H1 (cell line): ENCODE measurements around the gene FRMPD4. TPM values are rescaled to one million over a fixed set of nuclear protein-coding genes. Genes with fewer than 3 reads are reported as not detected.

Experiments used
- CTCF ChIA-PET: fragments of 300-600 bp; sonication (Branson Sonifier 250); formaldehyde crosslinking; loops from one replicate; lab custom pipeline; 2021; ENCODE audit not compliant: partially characterized antibody; lab: Charles Lee
- POLR2A ChIA-PET: fragments of 300-600 bp; sonication (Branson Sonifier 250); formaldehyde crosslinking; loops from one replicate; lab custom pipeline; 2021; ENCODE audit warnings: inconsistent platforms; ENCODE audit not compliant: partially characterized antibody; lab: Charles Lee
- DNase-seq, 2 experiments: peaks; one replicate each; pipeline versions ENCODE4 v3.0.0 to v3.0.0-alpha.2; 2010 to 2022; ENCODE audit warnings: low spot score in 2 of 2, low read depth in 1 of 2, mixed read lengths in 1 of 2
- FAIRE-seq: peaks from 2 replicates; lab custom pipeline; 2011; peaks lifted over from hg19 to GRCh38; lab: Jason Lieb, UNC
- H2AFZ ChIP-seq: 2 replicates; pipeline ENCODE4 v1.8.1; 2012; ENCODE audit warnings: low read length, inconsistent platforms
- H2AK5ac ChIP-seq: 2 replicates; pipeline ENCODE4 v1.6.1; 2013; ENCODE audit warnings: low read depth, low read length
- H2BK120ac ChIP-seq: replicated peaks from 2 replicates; pipeline ENCODE3; 2013; ENCODE audit warnings: low read depth, low read length, inconsistent platforms
- H2BK12ac ChIP-seq: 2 replicates; pipeline ENCODE4 v1.6.1; 2013; ENCODE audit warnings: low read depth, low read length
- H2BK15ac ChIP-seq: 2 replicates; pipeline ENCODE4 v1.6.1; 2013; ENCODE audit warnings: low read length
- H2BK20ac ChIP-seq: 2 replicates; pipeline ENCODE4 v1.6.1; 2013; ENCODE audit warnings: low read length
- H2BK5ac ChIP-seq: 2 replicates; pipeline ENCODE4 v1.6.1; 2013; ENCODE audit warnings: low read depth, low read length
- H3K14ac ChIP-seq: 2 replicates; pipeline ENCODE4 v1.6.1; 2013; ENCODE audit warnings: inconsistent platforms; ENCODE audit not compliant: insufficient read length
- H3K18ac ChIP-seq: 2 replicates; pipeline ENCODE4 v1.6.1; 2013; ENCODE audit warnings: low read length; ENCODE audit errors: extremely low read depth
- H3K23ac ChIP-seq: 2 replicates; pipeline ENCODE4 v1.6.1; 2013; ENCODE audit warnings: inconsistent platforms; ENCODE audit not compliant: insufficient read length
- H3K23me2 ChIP-seq: 2 replicates; pipeline ENCODE4 v1.6.1; 2013; ENCODE audit warnings: low read depth, low read length
- H3K27ac ChIP-seq: 2 replicates; pipeline ENCODE4 v1.6.1; 2011; ENCODE audit warnings: low read depth, low read length, inconsistent platforms
- H3K27me3 ChIP-seq, 4 experiments: replicated peaks in 1 of 4; 1 replicate in 1 of 4; 2 replicates in 3 of 4; pipeline versions ENCODE4 v1.6.1 to v1.8.1; 2011 to 2013; ENCODE audit warnings: low read length in 3 of 4, mild to moderate bottlenecking in 3 of 4, inconsistent platforms in 2 of 4, mixed read lengths in 2 of 4, moderate library complexity in 1 of 4; ENCODE audit not compliant: control insufficient read depth in 3 of 4, insufficient read depth in 3 of 4; ENCODE audit errors: extremely low read depth in 1 of 4
- H3K36me3 ChIP-seq, 4 experiments: 2 replicates each; pipeline versions ENCODE4 v1.6.1 to v1.8.1; 2011 to 2013; ENCODE audit warnings: mild to moderate bottlenecking in 4 of 4, low read length in 3 of 4, moderate library complexity in 2 of 4, control low read depth in 1 of 4, inconsistent platforms in 1 of 4; ENCODE audit not compliant: insufficient read depth in 4 of 4, control insufficient read depth in 2 of 4
- H3K4ac ChIP-seq: replicated peaks from 2 replicates; pipeline ENCODE3; 2013; ENCODE audit warnings: low read length, low read depth, mixed read lengths, inconsistent platforms; ENCODE audit not compliant: insufficient read length
- H3K4me1 ChIP-seq, 4 experiments: replicated peaks in 1 of 4; 1 replicate in 1 of 4; 2 replicates in 3 of 4; pipeline versions ENCODE4 v1.6.1 to v1.8.1; 2011 to 2013; ENCODE audit warnings: low read length in 3 of 4, inconsistent platforms in 2 of 4, mixed read lengths in 1 of 4; ENCODE audit not compliant: insufficient read depth in 4 of 4, control insufficient read depth in 3 of 4
- H3K4me2 ChIP-seq, 2 experiments: 2 replicates each; pipeline versions ENCODE4 v1.6.1 to v1.8.1; 2011 to 2013; ENCODE audit warnings: low read depth in 2 of 2, low read length in 2 of 2, control low read depth in 1 of 2, inconsistent platforms in 1 of 2, mild to moderate bottlenecking in 1 of 2; ENCODE audit not compliant: insufficient read depth in 1 of 2
- H3K4me3 ChIP-seq, 4 experiments: fragments of 200-600, 300-600 bp in 1 of 4; sonication (generic), shearing (Covaris generic), sonication (Bioruptor Twin) in 1 of 4; 2 replicates each; pipeline versions ENCODE4 v1.5.1 to v1.8.1; 2011 to 2016; ENCODE audit warnings: low read length in 4 of 4, low read depth in 3 of 4, control low read depth in 2 of 4, inconsistent platforms in 2 of 4, mild to moderate bottlenecking in 2 of 4, mixed read lengths in 1 of 4, moderate library complexity in 1 of 4; ENCODE audit not compliant: insufficient read depth in 2 of 4; ENCODE audit errors: extremely low read depth in 1 of 4
- H3K56ac ChIP-seq: replicated peaks from 2 replicates; pipeline ENCODE3; 2013; ENCODE audit warnings: low read depth, mild to moderate bottlenecking, mixed read lengths, low read length, inconsistent platforms; ENCODE audit not compliant: insufficient read length
- H3K79me1 ChIP-seq: 2 replicates; pipeline ENCODE4 v1.6.1; 2013; ENCODE audit warnings: low read depth, low read length, control low read depth
- H3K79me2 ChIP-seq, 2 experiments: 2 replicates each; pipeline versions ENCODE4 v1.6.1 to v1.8.1; 2012 to 2013; ENCODE audit warnings: low read length in 2 of 2, mild to moderate bottlenecking in 2 of 2, inconsistent platforms in 1 of 2; ENCODE audit not compliant: insufficient read depth in 2 of 2, control insufficient read depth in 1 of 2
- H3K9ac ChIP-seq, 4 experiments: replicated peaks in 1 of 4; 1 replicate in 1 of 4; 2 replicates in 3 of 4; pipeline versions ENCODE4 v1.6.1 to v1.8.1; 2011 to 2013; ENCODE audit warnings: low read depth in 3 of 4, low read length in 3 of 4, control low read depth in 2 of 4, mild to moderate bottlenecking in 2 of 4, moderate library complexity in 2 of 4, inconsistent platforms in 1 of 4; ENCODE audit errors: extremely low read depth in 1 of 4
- H3K9me3 ChIP-seq, 2 experiments: 2 replicates each; pipeline versions ENCODE4 v1.6.1 to v1.8.1; 2012 to 2013; ENCODE audit warnings: mild to moderate bottlenecking in 2 of 2, moderate library complexity in 2 of 2, control low read depth in 1 of 2, inconsistent platforms in 1 of 2, low read depth in 1 of 2, low read length in 1 of 2, mixed read lengths in 1 of 2; ENCODE audit not compliant: insufficient read depth in 2 of 2
- H4K20me1 ChIP-seq, 2 experiments: replicated peaks in 1 of 2; 2 replicates each; pipeline versions ENCODE3 to v1.8.1; 2011 to 2013; ENCODE audit warnings: inconsistent platforms in 2 of 2, low read length in 2 of 2, mild to moderate bottlenecking in 1 of 2; ENCODE audit not compliant: insufficient read depth in 2 of 2, control insufficient read depth in 1 of 2
- H4K5ac ChIP-seq: 2 replicates; pipeline ENCODE4 v1.6.1; 2013; ENCODE audit warnings: low read length, low read depth, mixed read lengths, inconsistent platforms; ENCODE audit not compliant: insufficient read length
- H4K8ac ChIP-seq: 2 replicates; pipeline ENCODE4 v1.8.0; 2013; ENCODE audit warnings: mild to moderate bottlenecking, moderate library complexity, low read length, inconsistent platforms; ENCODE audit not compliant: insufficient read depth; ENCODE audit errors: extremely low read depth
- H4K91ac ChIP-seq: replicated peaks from 2 replicates; pipeline ENCODE3; 2013; ENCODE audit warnings: low read length, mixed read lengths, inconsistent platforms; ENCODE audit not compliant: insufficient read length
- ASH2L ChIP-seq: fragments of 200-600, 300-600 bp; sonication (generic); IDR thresholded peaks from one replicate; pipeline ENCODE4 v1.7.1; 2017; ENCODE audit warnings: low read length
- BRCA1 ChIP-seq: IDR thresholded peaks from 2 replicates; pipeline ENCODE4 v1.6.1; 2012; ENCODE audit warnings: low read depth, low read length, improper control_type of control experiment
- JUN ChIP-seq: IDR thresholded peaks from 2 replicates; pipeline ENCODE4 v1.6.1; 2011; ENCODE audit warnings: low read depth, mild to moderate bottlenecking, improper control_type of control experiment, low read length
- JUND ChIP-seq: IDR thresholded peaks from 2 replicates; pipeline ENCODE4 v1.6.1; 2011; ENCODE audit warnings: mild to moderate bottlenecking, improper control_type of control experiment, low read length
- NANOG ChIP-seq: IDR thresholded peaks from 2 replicates; pipeline ENCODE4 v1.6.1; 2011; ENCODE audit warnings: low read length, low read depth, mild to moderate bottlenecking, inconsistent platforms; ENCODE audit not compliant: insufficient read depth, poor library complexity, severe bottlenecking
- PHF8 ChIP-seq: fragments of 200-600 bp; sonication (generic); conservative IDR thresholded peaks from 2 replicates; pipeline ENCODE4 v1.7.1; 2012; ENCODE audit warnings: low read depth, mild to moderate bottlenecking, inconsistent platforms, low read length, moderate library complexity
- RAD21 ChIP-seq, 2 experiments: IDR thresholded peaks in 1 of 2; conservative IDR thresholded peaks in 1 of 2; 2 replicates each; pipeline ENCODE4 v1.6.1; 2011; ENCODE audit warnings: low read depth in 2 of 2, low read length in 2 of 2, improper control_type of control experiment in 1 of 2, inconsistent platforms in 1 of 2, mild to moderate bottlenecking in 1 of 2, moderate library complexity in 1 of 2
- RXRA ChIP-seq: IDR thresholded peaks from 2 replicates; pipeline ENCODE4 v1.6.1; 2011; ENCODE audit warnings: low read depth, mild to moderate bottlenecking, low read length, moderate library complexity; ENCODE audit not compliant: insufficient read depth
- SIRT6 ChIP-seq: IDR thresholded peaks from one replicate; pipeline ENCODE4 v1.7.1; 2012; ENCODE audit warnings: low read length, inconsistent platforms
- SP1 ChIP-seq: IDR thresholded peaks from 2 replicates; pipeline ENCODE4 v1.6.1; 2011; ENCODE audit warnings: low read depth, low read length
- TAF1 ChIP-seq: IDR thresholded peaks from 2 replicates; pipeline ENCODE4 v1.6.1; 2011; ENCODE audit warnings: mild to moderate bottlenecking, low read depth, low read length
- TAF7 ChIP-seq: optimal IDR thresholded peaks from 2 replicates; pipeline ENCODE3; 2011; ENCODE audit warnings: low read depth, mild to moderate bottlenecking, inconsistent platforms, low read length, moderate library complexity, borderline replicate concordance
- YY1 ChIP-seq: IDR thresholded peaks from 2 replicates; pipeline ENCODE4 v1.6.1; 2011; ENCODE audit warnings: low read depth, mild to moderate bottlenecking, low read length
- WGBS, 2 experiments: shearing (Covaris generic) in 1 of 2; methylation state at CpG; one replicate each; pipeline versions ENCODE4 v1.1.6 to v1.1.7; 2013 to 2015; ENCODE audit warnings: low lambda C conversion rate in 2 of 2, mixed read lengths in 2 of 2, inconsistent platforms in 1 of 2, low coverage in 1 of 2, missing lambda C conversion rate in 1 of 2; ENCODE audit not compliant: insufficient replicate concordance in 2 of 2, insufficient coverage in 1 of 2, insufficient read length in 1 of 2; ENCODE audit errors: extremely low coverage in 1 of 2, missing lambda C conversion rate in 1 of 2; 5-methylcytosine and 5-hydroxymethylcytosine counted together
- polyA plus RNA-seq, 7 experiments: library from polyadenylated mRNA; depleted of rRNA in 3 of 7; stranded (reverse) in 5 of 7; unstranded in 2 of 7; fragments of >200 nt in 5 of 7; fragments of 200-250 nt in 2 of 7; gene quantifications; 1 replicate in 5 of 7; 2 replicates in 1 of 7; 4 replicates in 1 of 7; pipeline versions ENCODE4 v1.2.1 to v1.2.3, GENCODE V29; 2011 to 2013; ENCODE audit warnings: missing spikeins in 2 of 7, mixed read lengths in 2 of 7
- total RNA-seq: library from RNA; stranded (reverse); fragmentation: NEBNext Ultra II Directional; extraction: Animal tissue kit (Norgen Biotek cat#: 25700); gene quantifications from 2 replicates; pipeline ENCODE4 v1.2.1, GENCODE V29; 2021
- TF ChIP-seq, protein P1 (sequence below): IDR thresholded peaks from 2 replicates; pipeline ENCODE4 v1.6.1; 2012; ENCODE audit warnings: inconsistent platforms

The FRMPD4 gene
- total and polyA plus RNA-seq, 2 of the 8 experiments (the other 6 are each of a cell fraction or from before 2014, with no cell fraction given), result 0.02 to 0.37 TPM

DNA sequence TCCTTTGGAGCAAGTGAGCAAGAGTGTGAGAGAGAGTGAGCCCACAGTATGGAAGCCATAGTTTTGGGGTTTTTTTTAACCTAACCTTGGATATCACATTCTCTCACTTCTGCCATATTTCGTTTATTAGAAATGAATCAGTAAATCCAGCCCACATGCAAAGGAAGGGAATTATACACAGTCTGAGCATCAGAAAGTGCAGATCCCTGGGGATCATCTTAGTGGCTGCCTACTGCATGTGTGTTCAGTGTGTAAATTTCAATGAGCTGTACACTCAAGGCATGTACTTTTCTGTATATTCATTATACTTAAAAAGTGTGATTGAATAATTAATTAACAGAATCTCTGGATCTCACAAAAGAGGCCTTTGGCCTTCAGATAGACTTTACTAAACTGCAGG, 519.2 kb downstream of the FRMPD4 start:
- H4K5ac ChIP-seq, result no peak overlapping the region

More for the DNA sequence above, 519.2 kb downstream of the FRMPD4 start:
- H3K4me1 ChIP-seq, result no peaks in the 10 kb centered on the region
- FAIRE-seq, result no peak
- CTCF ChIA-PET, result no interaction called here
- H4K8ac ChIP-seq, result no peak overlapping the region
- H2BK120ac ChIP-seq, result no peak overlapping the region
- no peak overlapping the region for H3K4me3 ChIP-seq
- no peaks in the 10 kb centered on the region for H3K27me3 ChIP-seq
- H3K79me1 ChIP-seq, result no peaks in the 10 kb centered on the region
- no peaks in the 10 kb centered on the region for H3K79me2 ChIP-seq
- H3K18ac ChIP-seq, result no peak overlapping the region
- no CpG with 5 or more reads among the region's 1 CpG for WGBS, 2 experiments
- no peak overlapping the region for H2BK5ac ChIP-seq
- H3K56ac ChIP-seq, result no peak overlapping the region
- H3K9ac ChIP-seq, result no peak overlapping the region
- H3K36me3 ChIP-seq, result no peaks in the 10 kb centered on the region
- no peak overlapping the region for H2AFZ ChIP-seq
- no peak overlapping the region for H4K91ac ChIP-seq
- POLR2A ChIA-PET, result no interaction called here
- H3K23ac ChIP-seq, result no peak overlapping the region
- H2BK20ac ChIP-seq, result no peak overlapping the region
- no peak overlapping the region for H3K4me2 ChIP-seq
- no peaks in the 10 kb centered on the region for H3K23me2 ChIP-seq
- H2BK12ac ChIP-seq, result no peak overlapping the region
- TF ChIP-seq SP1, result no peak
- TF ChIP-seq, protein P1, sequence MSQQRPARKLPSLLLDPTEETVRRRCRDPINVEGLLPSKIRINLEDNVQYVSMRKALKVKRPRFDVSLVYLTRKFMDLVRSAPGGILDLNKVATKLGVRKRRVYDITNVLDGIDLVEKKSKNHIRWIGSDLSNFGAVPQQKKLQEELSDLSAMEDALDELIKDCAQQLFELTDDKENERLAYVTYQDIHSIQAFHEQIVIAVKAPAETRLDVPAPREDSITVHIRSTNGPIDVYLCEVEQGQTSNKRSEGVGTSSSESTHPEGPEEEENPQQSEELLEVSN, result no peak
- no peak for TF ChIP-seq NANOG
- TF ChIP-seq PHF8, result no peak
- no peak for TF ChIP-seq TAF1
- no peak for TF ChIP-seq TAF7
- TF ChIP-seq SIRT6, result no peak
- no peak for TF ChIP-seq RXRA
- TF ChIP-seq ASH2L, result no peak
- TF ChIP-seq JUND, result no peak
- no peak for TF ChIP-seq JUN
- TF ChIP-seq YY1, result no peak
- no peak for TF ChIP-seq BRCA1
- no peak for TF ChIP-seq RAD21 (IDR thresholded peaks at IDR 0.05 in 1 of 2, conservative IDR thresholded peaks at IDR 0.05 in 1 of 2; ENCODE audit: low read depth in 2 of 2, low read length in 2 of 2)
- no peak overlapping the region for H3K27ac ChIP-seq
- no peak overlapping the region for H3K4ac ChIP-seq
- no peak overlapping the region for H2AK5ac ChIP-seq
- H2BK15ac ChIP-seq, result no peak overlapping the region
- H4K20me1 ChIP-seq, result no peaks in the 10 kb centered on the region
- H3K14ac ChIP-seq, result no peak overlapping the region
- no peaks in the 10 kb centered on the region for H3K9me3 ChIP-seq
- no peak for DNase-seq
